Measurements from ENCODE around the gene H6PD.
A peak's percentile ranks its signal among the peaks of the same experiment; 100 is the strongest.
"Not testable (repeated sequence)": the region's sequence is repeated elsewhere in the genome, so short reads cannot be mapped to it uniquely, and the experiment has no call there.

The H6PD gene

GRCh38 chr1:9281071-9281827 is 46.7 kb downstream of the H6PD start:
- DNase-seq = no peak

- DNase-seq = no peak
Observed at GRCh38 chr1:9281908-9282695, 47.5 kb downstream of the H6PD start.

GRCh38 chr1:9282696-9282955 is 48.1 kb downstream of the H6PD start:
- no peak for DNase-seq

GRCh38 chr1:9284061-9284460 is 49.5 kb downstream of the H6PD start:
- no peak for DNase-seq

GRCh38 chr1:9286556-9286955 is 52.0 kb downstream of the H6PD start:
- DNase-seq = no peak

GRCh38 chr1:9289090-9289534 is 54.5 kb downstream of the H6PD start:
- no peak for DNase-seq

GRCh38 chr1:9289711-9290485 is 55.3 kb downstream of the H6PD start:
- DNase-seq = no peak

- DNase-seq = no peak
Observed at GRCh38 chr1:9291914-9292360, 57.4 kb downstream of the H6PD start.

GRCh38 chr1:9292361-9293240 is 58.0 kb downstream of the H6PD start, which contains the start of gene SPSB1:
TSS of gene SPSB1 (plus strand) at chr1:9292894. CDS start at chr1:9355892, 62,998 bp downstream.
- peak; percentile 51 for DNase-seq

- DNase-seq = no peak
Observed at GRCh38 chr1:9293241-9293532, 58.6 kb downstream of the H6PD start.

GRCh38 chr1:9293533-9294404 is 59.2 kb downstream of the H6PD start:
- DNase-seq = no peak

- DNase-seq = no peak
Observed at GRCh38 chr1:9294405-9294773, 59.8 kb downstream of the H6PD start.

GRCh38 chr1:9294910-9295636 is 60.5 kb downstream of the H6PD start:
- DNase-seq = no peak

GRCh38 chr1:9295884-9296283 is 61.3 kb downstream of the H6PD start:
- no peak for DNase-seq

GRCh38 chr1:9296850-9297249 is 62.3 kb downstream of the H6PD start:
- DNase-seq = no peak

GRCh38 chr1:9297831-9298230 is 63.3 kb downstream of the H6PD start:
- DNase-seq = no peak

GRCh38 chr1:9298282-9298681 is 63.7 kb downstream of the H6PD start:
- DNase-seq = no peak

- not testable (repeated sequence) for DNase-seq
Observed at GRCh38 chr1:9299571-9300541, 65.3 kb downstream of the H6PD start.

GRCh38 chr1:9300573-9300972 is 66.0 kb downstream of the H6PD start:
- no peak for DNase-seq

Measured in NCI-H1092 (cell line).